Lower leg skin (tissue), 4 donors: Measurements from ENCODE around the gene LCE2C. TPM values are rescaled to one million over a fixed set of nuclear protein-coding genes. Genes with fewer than 3 reads are reported as not detected.

Experiments used
- DNase-seq, 2 donors: peaks; one replicate each; pipeline ENCODE4 v3.0.0-alpha.2; 2019; ENCODE audit warnings: low spot score in 2 of 2
- H3K4me3 ChIP-seq: fragments of 200-600 bp; sonication (generic); 2 replicates; pipeline ENCODE4 v1.5.1; 2017; ENCODE audit warnings: mild to moderate bottlenecking, low read depth; ENCODE audit not compliant: poor library complexity, severe bottlenecking
- CTCF ChIP-seq, 3 donors: fragments of 450-650 bp; IDR thresholded peaks; one replicate each; pipeline ENCODE4 v1.5.1; 2016; ENCODE audit warnings: antibody characterized with exemption in 3 of 3, mild to moderate bottlenecking in 3 of 3, moderate library complexity in 2 of 3
- POLR2A ChIP-seq, 2 donors: fragments of 450-650 bp; IDR thresholded peaks; one replicate each; pipeline ENCODE4 v1.6.1; 2016 to 2017; ENCODE audit warnings: antibody characterized with exemption in 2 of 2, mild to moderate bottlenecking in 1 of 2, moderate library complexity in 1 of 2
- WGBS, 2 donors: methylation state at CpG; one replicate each; pipeline ENCODE4 v1.1.5; 2018; 5-methylcytosine and 5-hydroxymethylcytosine counted together
- intact Hi-C: fragments of 100-400 bp; cut with DNase I; formaldehyde crosslinking; loops from one replicate; pipeline ENCODE4 v1.15.0; 2023; ENCODE audit warnings: low total_unique reads
- total RNA-seq, 4 donors: library from RNA; depleted of rRNA; stranded (reverse); fragments of >200 nt; gene quantifications; one replicate each; pipeline ENCODE4 v1.1.0, GENCODE V29; 2016

The LCE2C gene
- total RNA-seq, 4 donors from 2014 or later: 775 to 1,224 (median 802) TPM

GRCh38 chr1:152697701-152698600, 22.9 kb downstream of the LCE2C start, which contains the start of gene LCE2A:
Gene LCE2A, plus strand, starts transcription at chr1:152698345. Its CDS starts 557 bp downstream, at chr1:152698902.
- no peak for DNase-seq
- no peak within 1 kb of the TSS for H3K4me3 ChIP-seq
- TF ChIP-seq CTCF (IDR thresholded peaks at IDR 0.05): no peak
- TF ChIP-seq POLR2A (IDR thresholded peaks at IDR 0.05): no peak
- WGBS, 2 donors: 45 to 46% methylated on average over 4 of the region's 4 CpGs
- intact Hi-C loops: no loop called here

- no peak for DNase-seq
- no peak overlapping the region for H3K4me3 ChIP-seq
- intact Hi-C loops: no loop called here
- TF ChIP-seq CTCF (IDR thresholded peaks at IDR 0.05) (no peak), POLR2A (IDR thresholded peaks at IDR 0.05) (no peak)
- WGBS, 2 donors: 77 to 81% methylated on average over 4 of the region's 4 CpGs
Measured at GRCh38 chr1:152699746-152700145, 24.7 kb downstream of the LCE2C start.

- WGBS, 2 donors: 85 to 86% methylated on average over 2 of the region's 2 CpGs
- H3K4me3 ChIP-seq: no peak within 1 kb of the TSS
- no peak for DNase-seq
- TF ChIP-seq POLR2A (IDR thresholded peaks at IDR 0.05) (no peak), CTCF (IDR thresholded peaks at IDR 0.05) (no peak)
- intact Hi-C loops: no loop called here
Measured at GRCh38 chr1:152707860-152708259, 32.8 kb downstream of the LCE2C start, which contains the start of gene LCE4A. Gene LCE4A, plus strand, starts transcription at chr1:152708160. Its CDS starts 916 bp downstream, at chr1:152709076.

- no peak for TF ChIP-seq CTCF (IDR thresholded peaks at IDR 0.05)
- no peak for TF ChIP-seq POLR2A (IDR thresholded peaks at IDR 0.05)
- intact Hi-C loops: no loop called here
- no peak for DNase-seq
- no peak overlapping the region for H3K4me3 ChIP-seq
Measured at GRCh38 chr1:152718238-152718637, 43.2 kb downstream of the LCE2C start.

GRCh38 chr1:152725261-152725660, 50.2 kb downstream of the LCE2C start:
- TF ChIP-seq POLR2A (IDR thresholded peaks at IDR 0.05) (no peak), CTCF (IDR thresholded peaks at IDR 0.05) (no peak)
- DNase-seq: no peak
- H3K4me3 ChIP-seq: no peak overlapping the region
- intact Hi-C loops: no loop called here

Other genes starting within 250 kb of the LCE2C start
- gene LCE5A, start 164.5 kb upstream of the LCE2C start, total RNA-seq: 100 to 1,000 TPM; 154 to 612 (median 267) TPM
- 100 to 1,000 TPM; 298 to 552 (median 441) TPM for gene CRCT1, start 160.8 kb upstream of the LCE2C start, total RNA-seq
- gene LCE3E, start 108.5 kb upstream of the LCE2C start, total RNA-seq: 10 to 100 TPM; 16.7 to 28.0 (median 23.1) TPM
- 10 to 100 TPM; 20.1 to 93.6 (median 42.9) TPM for gene LCE3D, start 94.8 kb upstream of the LCE2C start, total RNA-seq
- gene LCE3C, start 75.0 kb upstream of the LCE2C start, total RNA-seq: not detected
- gene LCE3B, start 61.5 kb upstream of the LCE2C start, total RNA-seq: not detected
- gene LCE3A, start 52.2 kb upstream of the LCE2C start, total RNA-seq: not detected
- gene LCE2D, start 11.9 kb upstream of the LCE2C start, total RNA-seq: 100 to 1,000 TPM; 293 to 644 (median 312) TPM
- gene LCE2B, start 10.8 kb downstream of the LCE2C start, total RNA-seq: 1,000 to 10,000 TPM; 1,313 to 2,792 (median 1,611) TPM
- gene LCE2A, start 23.1 kb downstream of the LCE2C start, total RNA-seq: 100 to 1,000 TPM; 243 to 569 (median 350) TPM
- 1 to 10 TPM in 3 of 4 donors, not detected in 1; 5.6 to 7.9 (median 6.7) TPM for gene LCE4A, start 32.9 kb downstream of the LCE2C start, total RNA-seq
- gene KPRP, start 82.7 kb downstream of the LCE2C start, total RNA-seq: 100 to 1,000 TPM; 219 to 353 (median 231) TPM
- 100 to 1,000 TPM in 1 of 4 donors, 10 to 100 TPM in 3; 34.2 to 121 (median 64.6) TPM for gene LCE1F, start 99.9 kb downstream of the LCE2C start, total RNA-seq
- 100 to 1,000 TPM in 2 of 4 donors, 10 to 100 TPM in 2; 45.3 to 112 (median 101) TPM for gene LCE1E, start 111.0 kb downstream of the LCE2C start, total RNA-seq
- gene LCE1D, start 121.4 kb downstream of the LCE2C start, total RNA-seq: 100 to 1,000 TPM; 130 to 942 (median 594) TPM
- gene LCE1C, start 131.4 kb downstream of the LCE2C start, total RNA-seq: 1,000 to 10,000 TPM; 1,701 to 2,689 (median 2,386) TPM
- 100 to 1,000 TPM; 207 to 278 (median 246) TPM for gene LCE1B, start 136.7 kb downstream of the LCE2C start, total RNA-seq
- gene LCE1A, start 152.2 kb downstream of the LCE2C start, total RNA-seq: 100 to 1,000 TPM; 612 to 936 (median 792) TPM
- 100 to 1,000 TPM in 2 of 4 donors, 10 to 100 TPM in 2; 60.9 to 207 (median 107) TPM for gene LCE6A, start 167.6 kb downstream of the LCE2C start, total RNA-seq
- 1 to 10 TPM in 1 of 4 donors, not detected in 3; 5.1 TPM for gene LCE7A, start 184.7 kb downstream of the LCE2C start, total RNA-seq
- gene SMCP, start 203.0 kb downstream of the LCE2C start, total RNA-seq: not detected
- gene IVL, start 233.3 kb downstream of the LCE2C start, total RNA-seq: 100 to 1,000 TPM; 162 to 322 (median 207) TPM